ENCODE data around the gene NECTIN1.
"Not testable (repeated sequence)": the region's sequence is repeated elsewhere in the genome, so short reads cannot be mapped to it uniquely, and the experiment has no call there.

The NECTIN1 gene

GRCh38 chr11:119602745-119603373 is 126.1 kb downstream of the NECTIN1 start:
- Histone ChIP-seq H3K4me1 (ENCODE audit: insufficient read depth, low read length) (no peaks in the 10 kb centered on the region), H3K27ac (ENCODE audit: low read depth, low read length) (no peak overlapping the region), H3K27me3 (ENCODE audit: control insufficient read depth in 1 of 2, insufficient read depth in 2 of 2, low read length in 2 of 2) (peaks cover 0 to 9% of the 10 kb centered on the region in 2 donors), H3K4me3 (ENCODE audit: low read depth in 1 of 2, low read length in 2 of 2) (no peak overlapping the region), H3K36me3 (ENCODE audit: insufficient read depth, low read length) (no peaks in the 10 kb centered on the region), H3K9ac (ENCODE audit: low read length) (no peak overlapping the region), H3K9me3 (ENCODE audit: low read length) (no peaks in the 10 kb centered on the region)

GRCh38 chr11:119599864-119600541 is 129.0 kb downstream of the NECTIN1 start:
- peaks cover 0 to under 1% of the 10 kb centered on the region in 2 donors for H3K27me3 ChIP-seq (ENCODE audit: control insufficient read depth in 1 of 2, insufficient read depth in 2 of 2, low read length in 2 of 2)
- H3K36me3 ChIP-seq (ENCODE audit: insufficient read depth, low read length), result no peaks in the 10 kb centered on the region
- H3K4me1 ChIP-seq (ENCODE audit: insufficient read depth, low read length), result no peaks in the 10 kb centered on the region
- no peaks in the 10 kb centered on the region for H3K9me3 ChIP-seq (ENCODE audit: low read length)
- no peak overlapping the region for H3K4me3 ChIP-seq (ENCODE audit: low read depth in 1 of 2, low read length in 2 of 2)
- no peak overlapping the region for H3K27ac ChIP-seq (ENCODE audit: low read depth, low read length)
- no peak overlapping the region for H3K9ac ChIP-seq (ENCODE audit: low read length)

- H3K4me1 ChIP-seq (ENCODE audit: insufficient read depth, low read length); H3K4me3 ChIP-seq (ENCODE audit: low read depth in 1 of 2, low read length in 2 of 2); H3K36me3 ChIP-seq (ENCODE audit: insufficient read depth, low read length); H3K27me3 ChIP-seq (ENCODE audit: control insufficient read depth in 1 of 2, insufficient read depth in 2 of 2, low read length in 2 of 2); H3K9me3 ChIP-seq (ENCODE audit: low read length); H3K27ac ChIP-seq (ENCODE audit: low read depth, low read length); H3K9ac ChIP-seq (ENCODE audit: low read length): not testable (repeated sequence)
Observed at GRCh38 chr11:119595941-119596340, 133.1 kb downstream of the NECTIN1 start.

- Histone ChIP-seq H3K4me3 (ENCODE audit: low read depth in 1 of 2, low read length in 2 of 2) (no peak overlapping the region), H3K9me3 (ENCODE audit: low read length) (no peaks in the 10 kb centered on the region), H3K9ac (ENCODE audit: low read length) (no peak overlapping the region), H3K36me3 (ENCODE audit: insufficient read depth, low read length) (no peaks in the 10 kb centered on the region), H3K4me1 (ENCODE audit: insufficient read depth, low read length) (no peaks in the 10 kb centered on the region), H3K27me3 (ENCODE audit: control insufficient read depth in 1 of 2, insufficient read depth in 2 of 2, low read length in 2 of 2) (no peaks in the 10 kb centered on the region), H3K27ac (ENCODE audit: low read depth, low read length) (no peak overlapping the region)
Observed at GRCh38 chr11:119594639-119595249, 134.3 kb downstream of the NECTIN1 start.

- H3K4me3 ChIP-seq (ENCODE audit: low read depth in 1 of 2, low read length in 2 of 2), result no peak overlapping the region
- no peak overlapping the region for H3K9ac ChIP-seq (ENCODE audit: low read length)
- no peaks in the 10 kb centered on the region for H3K4me1 ChIP-seq (ENCODE audit: insufficient read depth, low read length)
- no peaks in the 10 kb centered on the region for H3K27me3 ChIP-seq (ENCODE audit: control insufficient read depth in 1 of 2, insufficient read depth in 2 of 2, low read length in 2 of 2)
- H3K9me3 ChIP-seq (ENCODE audit: low read length), result no peaks in the 10 kb centered on the region
- H3K27ac ChIP-seq (ENCODE audit: low read depth, low read length), result no peak overlapping the region
- no peaks in the 10 kb centered on the region for H3K36me3 ChIP-seq (ENCODE audit: insufficient read depth, low read length)
Observed at GRCh38 chr11:119593346-119593745, 135.7 kb downstream of the NECTIN1 start.

GRCh38 chr11:119592642-119593041 is 136.4 kb downstream of the NECTIN1 start:
- Histone ChIP-seq H3K27me3 (ENCODE audit: control insufficient read depth in 1 of 2, insufficient read depth in 2 of 2, low read length in 2 of 2) (no peaks in the 10 kb centered on the region), H3K36me3 (ENCODE audit: insufficient read depth, low read length) (no peaks in the 10 kb centered on the region), H3K27ac (ENCODE audit: low read depth, low read length) (no peak overlapping the region), H3K9me3 (ENCODE audit: low read length) (no peaks in the 10 kb centered on the region), H3K9ac (ENCODE audit: low read length) (no peak overlapping the region), H3K4me1 (ENCODE audit: insufficient read depth, low read length) (no peaks in the 10 kb centered on the region), H3K4me3 (ENCODE audit: low read depth in 1 of 2, low read length in 2 of 2) (no peak overlapping the region)

GRCh38 chr11:119591836-119592310 is 137.1 kb downstream of the NECTIN1 start:
- Histone ChIP-seq H3K9ac (ENCODE audit: low read length) (no peak overlapping the region), H3K27ac (ENCODE audit: low read depth, low read length) (no peak overlapping the region), H3K27me3 (ENCODE audit: control insufficient read depth in 1 of 2, insufficient read depth in 2 of 2, low read length in 2 of 2) (no peaks in the 10 kb centered on the region), H3K9me3 (ENCODE audit: low read length) (no peaks in the 10 kb centered on the region), H3K4me3 (ENCODE audit: low read depth in 1 of 2, low read length in 2 of 2) (no peak overlapping the region), H3K4me1 (ENCODE audit: insufficient read depth, low read length) (no peaks in the 10 kb centered on the region), H3K36me3 (ENCODE audit: insufficient read depth, low read length) (no peaks in the 10 kb centered on the region)

- no peaks in the 10 kb centered on the region for H3K27me3 ChIP-seq (ENCODE audit: control insufficient read depth in 1 of 2, insufficient read depth in 2 of 2, low read length in 2 of 2)
Observed at GRCh38 chr11:119590651-119591351, 138.2 kb downstream of the NECTIN1 start.

GRCh38 chr11:119589001-119589400 is 140.0 kb downstream of the NECTIN1 start:
- Histone ChIP-seq H3K4me1 (ENCODE audit: insufficient read depth, low read length) (no peaks in the 10 kb centered on the region), H3K27me3 (ENCODE audit: control insufficient read depth in 1 of 2, insufficient read depth in 2 of 2, low read length in 2 of 2) (peaks cover 0 to 10% of the 10 kb centered on the region in 2 donors), H3K36me3 (ENCODE audit: insufficient read depth, low read length) (no peaks in the 10 kb centered on the region), H3K4me3 (ENCODE audit: low read depth in 1 of 2, low read length in 2 of 2) (no peak overlapping the region), H3K9me3 (ENCODE audit: low read length) (no peaks in the 10 kb centered on the region), H3K27ac (ENCODE audit: low read depth, low read length) (no peak overlapping the region), H3K9ac (ENCODE audit: low read length) (no peak overlapping the region)

More at GRCh38 chr11:119590651-119591351, 138.2 kb downstream of the NECTIN1 start:
- Histone ChIP-seq H3K4me1 (ENCODE audit: insufficient read depth, low read length) (no peaks in the 10 kb centered on the region), H3K36me3 (ENCODE audit: insufficient read depth, low read length) (no peaks in the 10 kb centered on the region), H3K27ac (ENCODE audit: low read depth, low read length) (no peak overlapping the region), H3K9me3 (ENCODE audit: low read length) (no peaks in the 10 kb centered on the region), H3K9ac (ENCODE audit: low read length) (no peak overlapping the region), H3K4me3 (ENCODE audit: low read depth in 1 of 2, low read length in 2 of 2) (no peak overlapping the region)

All from muscle layer of colon (tissue), 2 donors.